GM18498 (cell line): ENCODE results near the gene ACTR1B.
A peak's percentile ranks its signal among the peaks of the same experiment; 100 is the strongest.
"Not testable (repeated sequence)": the region's sequence is repeated elsewhere in the genome, so short reads cannot be mapped to it uniquely, and the experiment has no call there.

ENCODE experiments used
- ATAC-seq: cut with Tn5 transposase; IDR thresholded peaks from one replicate; pipeline ENCODE4 v1.9.1; 2021; ENCODE audit warnings: mild to moderate bottlenecking, moderate library complexity; ENCODE audit not compliant: unreplicated experiment

ACTR1B gene

GRCh38 chr2:97663962-97664635 is at the start of gene ACTR1B:
TSS of gene ACTR1B (minus strand) at chr2:97664044. CDS start at chr2:97663890, 154 bp downstream.
- peak; percentile 87 for ATAC-seq

GRCh38 chr2:97712693-97713295 is 49.0 kb upstream of the ACTR1B start:
- ATAC-seq: no peak

- not testable (repeated sequence) for ATAC-seq
These were observed 48.3 kb upstream of the ACTR1B start for GRCh38 chr2:97712175-97712574.

- no peak for ATAC-seq
These were observed 47.5 kb upstream of the ACTR1B start for GRCh38 chr2:97711394-97711711.

- no peak for ATAC-seq
These were observed 44.8 kb upstream of the ACTR1B start for GRCh38 chr2:97708608-97709007.

GRCh38 chr2:97708048-97708380 is 44.2 kb upstream of the ACTR1B start:
- no peak for ATAC-seq

GRCh38 chr2:97707362-97708047 is 43.7 kb upstream of the ACTR1B start:
- ATAC-seq: no peak

- ATAC-seq: no peak
These were observed 43.0 kb upstream of the ACTR1B start for GRCh38 chr2:97706708-97707345.

GRCh38 chr2:97706112-97706511 is 42.3 kb upstream of the ACTR1B start:
- ATAC-seq: no peak

GRCh38 chr2:97704989-97705388 is 41.1 kb upstream of the ACTR1B start:
- ATAC-seq: no peak

GRCh38 chr2:97703741-97704140 is 39.9 kb upstream of the ACTR1B start:
- no peak for ATAC-seq

- no peak for ATAC-seq
These were observed 39.1 kb upstream of the ACTR1B start for GRCh38 chr2:97702731-97703470.

GRCh38 chr2:97701851-97702465 is 38.1 kb upstream of the ACTR1B start:
- no peak for ATAC-seq

GRCh38 chr2:97701186-97701585 is 37.3 kb upstream of the ACTR1B start:
- ATAC-seq: no peak

GRCh38 chr2:97699765-97700444 is 36.1 kb upstream of the ACTR1B start:
- no peak for ATAC-seq

GRCh38 chr2:97698530-97698929 is 34.7 kb upstream of the ACTR1B start:
- no peak for ATAC-seq

- peak; percentile 80 for ATAC-seq
These were observed 33.7 kb upstream of the ACTR1B start for GRCh38 chr2:97697252-97698235.

- ATAC-seq: no peak
These were observed 31.9 kb upstream of the ACTR1B start for GRCh38 chr2:97695744-97696143.

GRCh38 chr2:97693476-97693875 is 29.6 kb upstream of the ACTR1B start:
- ATAC-seq: no peak
